CD8-positive, alpha-beta memory T cell (primary cell): ENCODE measurements around the gene TMEM37. TPM values are rescaled to one million over a fixed set of nuclear protein-coding genes. Genes with fewer than 3 reads are reported as not detected.
A peak's percentile ranks its signal among the peaks of the same experiment; 100 is the strongest.

Source experiments
- CTCF ChIA-PET: fragments of 350-600 bp; sonication (Branson Sonifier 250); formaldehyde crosslinking; loops from one replicate; lab custom pipeline; 2021; ENCODE audit warnings: antibody characterized with exemption; lab: Charles Lee
- POLR2A ChIA-PET: fragments of 350-600 bp; sonication (Branson Sonifier 250); formaldehyde crosslinking; loops from one replicate; lab custom pipeline; 2021; ENCODE audit warnings: antibody characterized with exemption; lab: Charles Lee
- DNase-seq, 5 donors: peaks; one replicate each; pipeline versions ENCODE4 v3.0.0 to v3.0.0-alpha.2; 2020 to 2022; ENCODE audit warnings: mixed read lengths in 1 of 5
- H3K27ac ChIP-seq: one replicate; pipeline ENCODE4 v1.7.0; 2013; ENCODE audit warnings: low read depth, mild to moderate bottlenecking, low read length, moderate library complexity
- H3K27me3 ChIP-seq: 2 replicates; pipeline ENCODE4 v1.7.0; 2013; ENCODE audit warnings: low read length, mild to moderate bottlenecking; ENCODE audit not compliant: insufficient read depth, poor library complexity, severe bottlenecking
- H3K36me3 ChIP-seq: 2 replicates; pipeline ENCODE4 v1.7.0; 2013; ENCODE audit warnings: mild to moderate bottlenecking, low read length, moderate library complexity; ENCODE audit not compliant: insufficient read depth
- H3K4me1 ChIP-seq: 2 replicates; pipeline ENCODE4 v1.7.0; 2013; ENCODE audit warnings: mild to moderate bottlenecking, low read length, moderate library complexity; ENCODE audit not compliant: insufficient read depth
- H3K4me3 ChIP-seq: 2 replicates; pipeline ENCODE4 v1.7.0; 2013; ENCODE audit warnings: mild to moderate bottlenecking, low read length
- H3K9me3 ChIP-seq: 2 replicates; pipeline ENCODE4 v1.7.0; 2013; ENCODE audit warnings: mild to moderate bottlenecking, low read length
- H3K27ac Mint-ChIP-seq, 8 donors: one replicate each; pipeline ENCODE4 v1.8.0; 2020 to 2021; ENCODE audit warnings: mixed read lengths in 8 of 8, mild to moderate bottlenecking in 6 of 8, inconsistent platforms in 3 of 8, moderate library complexity in 3 of 8
- H3K27me3 Mint-ChIP-seq, 2 donors: one replicate each; pipeline ENCODE4 v1.8.0; 2020 to 2021; ENCODE audit warnings: mixed read lengths in 2 of 2, mild to moderate bottlenecking in 1 of 2, moderate library complexity in 1 of 2
- H3K36me3 Mint-ChIP-seq, 3 donors: one replicate each; pipeline ENCODE4 v1.8.0; 2020 to 2021; ENCODE audit warnings: mixed read lengths in 3 of 3, inconsistent platforms in 1 of 3, mild to moderate bottlenecking in 1 of 3
- H3K4me1 Mint-ChIP-seq, 3 donors: one replicate each; pipeline ENCODE4 v1.8.0; 2020 to 2021; ENCODE audit warnings: mixed read lengths in 3 of 3, inconsistent platforms in 1 of 3, mild to moderate bottlenecking in 1 of 3
- H3K4me3 Mint-ChIP-seq, 7 donors: one replicate each; pipeline ENCODE4 v1.8.0; 2020 to 2021; ENCODE audit warnings: mixed read lengths in 7 of 7, mild to moderate bottlenecking in 6 of 7, moderate library complexity in 4 of 7, inconsistent platforms in 2 of 7
- H3K9me3 Mint-ChIP-seq, 5 donors: one replicate each; pipeline ENCODE4 v1.8.0; 2020 to 2022; ENCODE audit warnings: mixed read lengths in 5 of 5, mild to moderate bottlenecking in 3 of 5, moderate library complexity in 2 of 5, inconsistent platforms in 1 of 5
- polyA plus RNA-seq: library from polyadenylated mRNA; unstranded; fragments of 300-500 nt; fragmentation: Illumina TruSeq; gene quantifications from one replicate; pipeline ENCODE4 v1.2.3, GENCODE V29; 2021
- total RNA-seq, 2 experiments: library from RNA; stranded (reverse); gene quantifications; one replicate each; pipeline ENCODE4 v1.2.3, GENCODE V29; 2021

The TMEM37 gene
- total and polyA plus RNA-seq, 3 experiments from 2014 or later = not detected

DNA sequence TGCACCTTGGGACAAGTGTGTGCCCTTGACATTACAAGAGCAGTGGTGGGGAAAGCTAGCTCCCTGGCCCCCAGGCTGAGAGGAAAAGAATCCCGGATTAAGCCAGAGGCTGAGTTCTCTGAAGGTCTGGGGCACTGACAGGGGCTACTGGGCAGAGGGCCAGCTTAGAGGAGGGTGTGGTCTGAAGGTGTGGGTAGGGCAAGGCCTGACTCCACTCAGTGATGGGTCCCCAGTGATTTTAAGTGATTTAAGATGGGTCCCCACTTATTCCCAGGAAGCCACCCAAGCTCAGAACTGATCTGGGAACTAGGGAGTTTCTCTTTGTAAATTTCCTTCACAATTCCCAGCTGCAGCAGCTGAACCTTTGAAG is 8.8 kb downstream of the TMEM37 start:
- ChIA-PET CTCF (no interaction called here), POLR2A (no interaction called here)
- Mint-ChIP-seq H3K36me3 (no peaks in the 10 kb centered on the region), H3K4me3 (no peak overlapping the region), H3K27ac (no peak overlapping the region), H3K9me3 (no peaks in the 10 kb centered on the region), H3K4me1 (no peaks in the 10 kb centered on the region), H3K27me3 (peaks cover 9 to 25% of the 10 kb centered on the region in 2 donors)
- peaks cover 4% of the 10 kb centered on the region for H3K27me3 ChIP-seq
- no peak overlapping the region for H3K27ac ChIP-seq
- no peaks in the 10 kb centered on the region for H3K9me3 ChIP-seq
- DNase-seq = no peak
- H3K4me1 ChIP-seq = no peaks in the 10 kb centered on the region
- no peaks in the 10 kb centered on the region for H3K36me3 ChIP-seq
- H3K4me3 ChIP-seq = no peak overlapping the region

DNA sequence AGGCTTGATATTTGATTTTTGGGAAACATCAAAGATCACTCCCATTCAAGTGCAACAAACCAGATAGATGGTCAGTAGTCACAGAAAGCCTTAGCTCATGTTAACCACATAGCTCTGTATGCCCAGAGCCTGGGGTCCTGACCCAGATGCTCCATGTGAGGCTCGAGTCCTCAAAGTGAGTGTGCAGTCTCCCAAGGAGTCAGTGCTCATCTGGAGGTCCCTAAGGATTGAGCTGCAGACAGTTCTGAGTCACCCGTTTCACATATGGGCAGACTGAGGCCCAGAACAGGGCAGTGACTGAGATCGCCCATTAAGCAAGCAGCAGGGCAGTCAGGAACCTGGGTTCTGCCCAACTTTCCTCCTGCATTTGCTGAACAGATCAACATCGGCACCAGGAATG is 9.2 kb downstream of the TMEM37 start:
- ChIA-PET POLR2A (no interaction called here), CTCF (no interaction called here)
- no peak overlapping the region for H3K4me3 ChIP-seq
- H3K36me3 Mint-ChIP-seq = no peaks in the 10 kb centered on the region
- DNase-seq = no peak
- H3K4me3 Mint-ChIP-seq = no peak overlapping the region
- no peak overlapping the region for H3K27ac ChIP-seq
- H3K27ac Mint-ChIP-seq = no peak overlapping the region
- no peaks in the 10 kb centered on the region for H3K4me1 Mint-ChIP-seq
- H3K4me1 ChIP-seq = no peaks in the 10 kb centered on the region
- no peaks in the 10 kb centered on the region for H3K9me3 Mint-ChIP-seq
- H3K27me3 ChIP-seq = peaks cover 4% of the 10 kb centered on the region
- H3K27me3 Mint-ChIP-seq = peaks cover 5 to 21% of the 10 kb centered on the region in 2 donors
- H3K9me3 ChIP-seq = no peaks in the 10 kb centered on the region
- no peaks in the 10 kb centered on the region for H3K36me3 ChIP-seq

DNA sequence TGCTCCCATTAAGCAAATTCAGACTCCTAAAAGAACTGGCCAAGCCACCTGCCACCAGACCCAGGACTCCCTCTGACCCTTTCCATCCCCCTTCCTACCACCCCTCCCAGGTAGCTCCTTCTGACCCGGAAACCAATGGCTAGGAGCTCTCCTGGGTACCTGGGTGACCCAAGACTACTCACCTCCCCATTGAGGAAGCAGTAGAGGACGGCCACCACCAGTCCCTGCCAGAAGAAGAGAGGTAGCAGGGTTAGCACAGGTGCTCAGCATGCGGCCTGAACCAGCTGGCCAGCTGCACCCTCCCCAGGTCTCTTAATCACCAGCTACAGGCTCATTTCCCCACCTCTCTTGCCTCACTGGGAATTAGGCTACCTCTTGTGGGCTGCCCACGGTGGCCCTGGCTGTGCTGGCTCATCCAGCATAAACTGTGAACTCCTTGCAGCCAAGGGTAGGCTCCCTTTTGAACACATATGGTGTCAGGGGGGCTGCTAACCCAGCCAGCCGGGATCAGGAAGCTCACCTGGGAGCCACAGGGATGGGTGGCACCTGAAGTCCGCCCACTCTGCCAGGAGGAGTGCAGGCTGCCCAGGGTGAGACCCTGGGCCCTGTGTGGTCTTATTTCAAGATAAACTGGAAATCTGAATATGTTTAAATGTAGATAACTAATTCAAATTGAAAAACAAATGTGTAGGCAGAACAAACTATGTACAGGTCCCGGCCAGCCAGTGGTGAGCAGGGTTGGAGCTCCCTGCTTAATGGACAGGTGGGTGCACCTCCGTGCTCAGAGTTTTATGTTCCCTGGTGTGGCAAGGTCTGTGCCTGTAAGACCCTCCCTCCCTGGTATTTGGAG is 9.9 kb downstream of the TMEM37 start:
- H3K27ac ChIP-seq = no peak overlapping the region
- no peak overlapping the region for H3K4me3 ChIP-seq
- H3K4me1 ChIP-seq = no peaks in the 10 kb centered on the region
- no peaks in the 10 kb centered on the region for H3K9me3 ChIP-seq
- no peaks in the 10 kb centered on the region for H3K36me3 ChIP-seq
- H3K27me3 ChIP-seq = peaks cover 4% of the 10 kb centered on the region
- CTCF ChIA-PET = interaction anchor here (1.0 to 1.4 kb wide), 2 partner anchors 10 to 26 kb away, joined by 3 read pairs; no protein-coding TSS in a partner anchor
- H3K9me3 Mint-ChIP-seq = no peaks in the 10 kb centered on the region
- DNase-seq = no peak
- no peaks in the 10 kb centered on the region for H3K36me3 Mint-ChIP-seq
- H3K4me1 Mint-ChIP-seq = no peaks in the 10 kb centered on the region
- POLR2A ChIA-PET = no interaction called here
- H3K27me3 Mint-ChIP-seq = peaks cover 5 to 19% of the 10 kb centered on the region in 2 donors
- H3K4me3 Mint-ChIP-seq = no peak overlapping the region
- no peak overlapping the region for H3K27ac Mint-ChIP-seq

DNA sequence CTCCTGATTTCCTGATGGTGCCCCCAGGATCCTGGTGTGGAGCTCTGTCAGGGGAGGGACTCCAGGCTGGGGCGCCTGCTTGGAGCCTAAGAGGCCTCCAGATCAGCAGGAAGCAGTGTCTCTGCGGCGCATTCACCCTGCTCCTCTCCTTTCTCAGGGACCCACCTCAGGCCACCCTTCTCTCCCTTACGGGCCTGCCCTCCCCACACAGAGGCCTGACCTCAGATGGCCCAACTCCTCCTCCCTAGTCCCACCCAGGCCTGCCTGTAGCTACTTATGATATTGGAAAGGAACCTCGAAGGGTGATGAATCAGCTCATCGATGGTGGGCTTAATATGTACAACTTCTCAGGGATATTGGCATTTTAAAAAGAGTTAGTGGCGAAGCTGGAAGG is 10.6 kb downstream of the TMEM37 start:
- no peak overlapping the region for H3K4me3 ChIP-seq
- Mint-ChIP-seq H3K4me3 (no peak overlapping the region), H3K27me3 (peaks cover 5 to 25% of the 10 kb centered on the region in 2 donors), H3K4me1 (no peaks in the 10 kb centered on the region), H3K9me3 (no peaks in the 10 kb centered on the region), H3K27ac (no peak overlapping the region), H3K36me3 (no peaks in the 10 kb centered on the region)
- ChIA-PET POLR2A (no interaction called here), CTCF (interaction anchor here (1.0 to 1.4 kb wide), 2 partner anchors 9 to 26 kb away, joined by 3 read pairs; no protein-coding TSS in a partner anchor)
- DNase-seq = no peak
- H3K27ac ChIP-seq = no peak overlapping the region
- H3K36me3 ChIP-seq = no peaks in the 10 kb centered on the region
- H3K9me3 ChIP-seq = no peaks in the 10 kb centered on the region
- H3K27me3 ChIP-seq = peaks cover 4% of the 10 kb centered on the region
- no peaks in the 10 kb centered on the region for H3K4me1 ChIP-seq

DNA sequence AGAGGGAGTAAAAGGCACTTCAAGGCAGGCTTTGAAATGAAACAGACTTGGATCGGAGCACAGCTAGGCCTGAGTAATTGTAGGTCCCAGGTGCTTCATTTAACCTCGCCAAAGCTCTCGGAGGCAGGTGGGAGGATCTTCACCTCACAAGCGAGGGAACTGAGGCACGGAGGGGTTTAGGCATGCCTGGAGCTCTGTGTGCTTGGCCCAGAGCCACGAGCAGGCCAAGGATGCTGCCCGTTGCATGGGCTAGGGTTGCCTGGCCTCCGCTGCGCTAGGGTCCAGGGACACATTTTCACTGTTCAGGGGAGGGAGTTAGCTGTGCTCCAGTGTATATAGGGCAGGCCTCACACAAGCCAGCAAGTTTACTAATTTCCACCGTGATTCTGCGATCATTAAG is 11.2 kb downstream of the TMEM37 start:
- no peaks in the 10 kb centered on the region for H3K9me3 ChIP-seq

DNA sequence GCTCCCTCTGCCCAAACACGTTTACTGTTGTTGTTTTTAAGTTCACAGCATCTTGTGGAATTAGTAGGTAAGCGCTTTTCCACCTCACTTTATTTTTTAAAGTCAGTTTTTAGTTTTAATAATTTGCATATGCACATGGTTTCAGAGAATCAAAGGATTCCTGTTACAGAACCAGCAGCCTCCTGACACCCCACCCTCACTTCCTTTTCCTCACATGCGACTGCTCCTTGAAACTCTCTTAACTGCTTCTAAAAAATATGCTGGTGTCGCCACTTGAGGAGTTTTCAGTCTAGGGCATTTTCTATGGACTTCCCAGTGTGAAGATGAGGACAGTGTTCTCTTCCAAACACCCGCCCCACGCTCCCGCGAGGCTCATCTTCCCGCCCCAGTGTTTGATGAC is 14.4 kb downstream of the TMEM37 start:
- Mint-ChIP-seq H3K4me3 (no peak overlapping the region), H3K36me3 (no peaks in the 10 kb centered on the region), H3K9me3 (no peaks in the 10 kb centered on the region), H3K4me1 (no peaks in the 10 kb centered on the region), H3K27me3 (peaks cover 8 to 20% of the 10 kb centered on the region in 2 donors), H3K27ac (no peak overlapping the region)
- H3K4me3 ChIP-seq = no peak overlapping the region
- ChIA-PET POLR2A (no interaction called here), CTCF (no interaction called here)
- H3K9me3 ChIP-seq = no peaks in the 10 kb centered on the region
- H3K27me3 ChIP-seq = no peaks in the 10 kb centered on the region
- H3K4me1 ChIP-seq = no peaks in the 10 kb centered on the region
- H3K27ac ChIP-seq = no peak overlapping the region
- no peaks in the 10 kb centered on the region for H3K36me3 ChIP-seq
- DNase-seq = no peak

More for the DNA sequence above, 11.2 kb downstream of the TMEM37 start:
- no peak overlapping the region for H3K4me3 Mint-ChIP-seq
- H3K4me1 ChIP-seq = no peaks in the 10 kb centered on the region
- no peaks in the 10 kb centered on the region for H3K36me3 Mint-ChIP-seq
- no peaks in the 10 kb centered on the region for H3K9me3 Mint-ChIP-seq
- POLR2A ChIA-PET = no interaction called here
- no peak for DNase-seq
- no peaks in the 10 kb centered on the region for H3K36me3 ChIP-seq
- H3K27ac ChIP-seq = no peak overlapping the region
- H3K4me3 ChIP-seq = no peak overlapping the region
- H3K27me3 Mint-ChIP-seq = peaks cover 4 to 25% of the 10 kb centered on the region in 2 donors
- CTCF ChIA-PET = interaction anchor here (1.0 to 1.4 kb wide), 2 partner anchors 9 to 25 kb away, joined by 3 read pairs; no protein-coding TSS in a partner anchor
- H3K27ac Mint-ChIP-seq = no peak overlapping the region
- H3K4me1 Mint-ChIP-seq = no peaks in the 10 kb centered on the region
- H3K27me3 ChIP-seq = peaks cover 4% of the 10 kb centered on the region

DNA sequence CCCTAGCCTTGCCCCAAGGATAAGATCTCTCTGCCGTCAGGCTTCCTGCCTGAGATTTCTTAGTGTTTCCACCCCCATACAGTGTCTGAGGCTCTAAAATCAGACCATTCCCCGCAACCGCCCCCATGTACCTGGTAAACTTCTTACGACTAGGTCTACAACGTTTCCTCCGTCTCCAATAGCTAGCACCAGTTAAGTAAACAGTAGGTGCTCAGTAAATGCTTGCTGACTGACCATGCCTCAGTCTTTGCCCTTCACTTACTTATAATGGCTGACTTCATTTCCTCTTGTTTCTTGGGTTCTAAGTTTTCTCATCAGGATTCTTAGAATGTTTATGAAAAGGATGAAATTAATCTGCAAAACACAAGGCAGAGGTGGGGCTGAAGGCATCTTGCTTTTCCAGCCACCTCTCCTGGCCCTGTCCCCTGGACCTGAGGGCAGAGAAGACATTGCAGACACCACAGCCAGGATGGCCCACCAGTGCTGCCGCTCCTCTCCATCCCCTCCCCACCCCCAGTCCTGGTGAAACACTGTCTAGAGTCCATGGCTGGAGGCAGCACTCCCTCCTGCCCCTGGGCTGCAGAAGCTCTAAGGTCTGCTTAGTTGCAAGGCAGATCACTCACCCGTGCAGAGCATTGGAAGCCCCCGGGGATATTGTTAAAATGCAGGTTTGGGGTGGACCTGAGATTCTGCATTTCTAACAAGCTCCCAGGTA is 16.9 kb downstream of the TMEM37 start:
- no peaks in the 10 kb centered on the region for H3K9me3 Mint-ChIP-seq
- H3K27ac ChIP-seq = no peak overlapping the region
- DNase-seq = no peak
- no peak overlapping the region for H3K4me3 ChIP-seq
- ChIA-PET CTCF (no interaction called here), POLR2A (no interaction called here)
- no peak overlapping the region for H3K4me3 Mint-ChIP-seq
- H3K27ac Mint-ChIP-seq = peak overlapping the region in 1 of 8 donors; percentile 83
- peaks cover 8 to 32% of the 10 kb centered on the region in 2 donors for H3K27me3 Mint-ChIP-seq
- H3K27me3 ChIP-seq = no peaks in the 10 kb centered on the region
- no peaks in the 10 kb centered on the region for H3K4me1 Mint-ChIP-seq
- no peaks in the 10 kb centered on the region for H3K36me3 ChIP-seq
- H3K36me3 Mint-ChIP-seq = no peaks in the 10 kb centered on the region
- no peaks in the 10 kb centered on the region for H3K9me3 ChIP-seq
- no peaks in the 10 kb centered on the region for H3K4me1 ChIP-seq

DNA sequence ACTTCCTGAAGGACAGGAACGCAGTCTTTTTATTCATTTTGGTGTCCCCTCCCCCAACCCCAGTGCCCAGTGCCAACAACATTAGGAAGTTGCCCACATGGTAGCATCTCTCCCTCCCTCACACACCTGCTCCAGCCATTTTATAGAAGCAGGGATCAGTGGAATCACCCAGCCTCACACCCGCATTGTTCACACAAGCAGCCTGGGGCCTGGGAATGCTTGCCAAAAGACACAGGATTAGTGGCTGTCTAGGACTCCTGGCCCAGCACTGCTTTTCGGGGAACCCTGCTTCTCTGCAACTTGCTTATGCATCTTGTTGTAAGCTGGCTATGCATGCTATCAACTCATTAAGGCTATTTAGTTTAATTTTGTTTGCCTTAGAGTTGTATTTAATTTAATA is 17.9 kb downstream of the TMEM37 start:
- Histone ChIP-seq H3K4me3 (no peak overlapping the region), H3K36me3 (no peaks in the 10 kb centered on the region), H3K9me3 (no peaks in the 10 kb centered on the region), H3K27me3 (no peaks in the 10 kb centered on the region), H3K27ac (no peak overlapping the region), H3K4me1 (no peaks in the 10 kb centered on the region)
- Mint-ChIP-seq H3K27me3 (peaks cover 8 to 35% of the 10 kb centered on the region in 2 donors), H3K27ac (no peak overlapping the region), H3K9me3 (no peaks in the 10 kb centered on the region), H3K36me3 (no peaks in the 10 kb centered on the region), H3K4me3 (no peak overlapping the region), H3K4me1 (no peaks in the 10 kb centered on the region)
- POLR2A ChIA-PET = no interaction called here
- CTCF ChIA-PET = no interaction called here
- DNase-seq = no peak
